ENCODE measurements around the gene PELI2.
A peak's percentile ranks its signal among the peaks of the same experiment; 100 is the strongest.

PELI2 gene

DNA sequence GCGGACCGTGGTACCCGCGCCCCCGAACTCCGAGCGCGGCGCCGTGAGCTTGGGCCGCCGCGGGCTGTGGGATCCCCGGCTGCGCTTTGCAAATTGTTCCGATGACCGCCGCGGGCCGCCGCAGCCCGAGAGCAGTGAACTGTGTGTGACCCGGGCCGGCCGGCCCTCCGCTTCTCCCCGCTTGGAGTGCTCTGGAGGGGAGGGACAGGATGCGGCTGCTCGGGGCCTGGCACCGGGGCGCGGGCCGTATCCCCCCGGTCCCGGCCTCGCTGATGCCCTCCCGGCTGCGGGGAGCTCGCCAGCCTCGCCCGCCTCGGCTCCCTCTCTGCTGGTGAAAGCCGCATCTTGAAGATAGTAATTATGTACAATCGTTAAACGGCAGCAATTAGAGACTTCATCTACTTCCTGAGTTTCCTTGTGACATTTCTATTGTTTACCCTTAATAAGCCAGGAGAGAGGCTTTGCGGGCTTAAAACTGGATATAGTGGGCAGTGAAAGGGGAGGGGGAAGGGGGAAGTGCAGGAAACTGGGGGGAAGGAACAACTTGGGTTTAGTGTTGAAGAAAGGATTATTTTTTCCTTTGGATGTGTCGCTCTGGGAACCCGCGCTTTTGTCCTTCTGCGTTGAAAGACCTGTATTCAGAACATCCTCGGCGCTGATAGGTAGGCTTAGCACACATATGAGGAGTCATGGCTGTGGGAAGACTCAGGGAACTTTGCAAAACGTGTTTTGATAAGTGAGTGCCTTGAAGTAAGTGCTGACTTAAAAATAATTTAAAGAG, 1.2 kb downstream of the PELI2 start (continued):
- TF ChIP-seq SP2 (tag by site-specific recombination; IDR thresholded peaks at IDR 0.05) (peak; percentile 15; the same call in 1 of the 2 replicates), SP7 (tag by site-specific recombination; IDR thresholded peaks at IDR 0.05) (peak; percentile 77)

DNA sequence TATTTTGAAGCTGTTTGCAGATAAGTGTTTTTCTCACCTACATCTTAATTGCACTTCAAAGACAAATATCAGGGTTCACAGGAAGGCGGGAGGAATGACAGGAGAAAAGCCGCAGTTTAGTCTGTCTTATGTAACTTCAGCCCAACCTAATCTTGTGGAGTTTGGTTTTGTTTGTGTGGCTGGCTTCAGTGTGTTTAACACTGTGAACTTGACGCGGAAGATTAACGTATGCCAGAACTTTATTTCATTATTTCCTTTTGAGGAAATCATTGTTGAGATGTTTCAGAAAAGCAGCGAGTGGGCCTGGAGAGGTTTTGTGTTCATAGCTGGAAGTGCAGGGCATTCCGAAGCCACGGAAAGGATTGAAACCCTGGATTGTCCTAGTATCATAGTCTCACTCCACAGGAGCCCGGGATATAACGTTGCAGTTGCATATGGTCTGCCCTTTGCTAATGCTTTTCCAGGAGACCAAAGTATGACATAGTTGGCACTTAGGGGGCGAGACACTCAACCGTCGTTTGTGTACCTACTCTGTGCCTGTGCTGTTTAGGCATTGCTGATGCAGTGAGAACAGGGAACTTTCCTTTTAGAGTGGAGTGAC, 2.0 kb downstream of the PELI2 start:
- CTCF ChIA-PET = interaction anchor here (0.5 to 1.0 kb wide), 3 partner anchors 14 to 219 kb away, joined by 3 read pairs; no protein-coding TSS in a partner anchor
- no peaks in the 10 kb centered on the region for H3K36me3 ChIP-seq (ENCODE audit: control insufficient read depth in 2 of 2, insufficient read depth in 1 of 2, low read length in 2 of 2)
- peaks cover 29% of the 10 kb centered on the region for H3K4me1 ChIP-seq (ENCODE audit: control insufficient read depth, insufficient read depth, low read length)
- TF ChIP-seq PRDM1 (tag by site-specific recombination; IDR thresholded peaks at IDR 0.05) (0 out of 2 replicates have a peak, but pooled peaks have one; percentile 40), ZNF600 (tag by site-specific recombination; IDR thresholded peaks at IDR 0.05) (peak; percentile 81), ZNF391 (tag by site-specific recombination; IDR thresholded peaks at IDR 0.05; ENCODE audit: borderline replicate concordance, low read depth) (no peak), ZBTB21 (tag by site-specific recombination; IDR thresholded peaks at IDR 0.05) (peak; percentile 33; the same call in 1 of the 2 replicates), ZBTB20 (tag by site-specific recombination; IDR thresholded peaks at IDR 0.05) (peak; percentile 50; the same call in 1 of the 2 replicates), ZIC2 (tag by site-specific recombination; IDR thresholded peaks at IDR 0.05) (0 out of 2 replicates have a peak, but pooled peaks have one; percentile 12), TRIM28 (IDR thresholded peaks at IDR 0.05; ENCODE audit: borderline replicate concordance, low read length) (0 out of 2 replicates have a peak, but pooled peaks have one; percentile 10), OSR2 (tag by site-specific recombination; IDR thresholded peaks at IDR 0.05) (no peak), ZNF629 (tag by site-specific recombination; IDR thresholded peaks at IDR 0.05) (peak; percentile 65), ZBTB17 (tag by site-specific recombination; IDR thresholded peaks at IDR 0.05) (0 out of 2 replicates have a peak, but pooled peaks have one; percentile 12), GLI2 (tag by site-specific recombination; IDR thresholded peaks at IDR 0.05; ENCODE audit: borderline replicate concordance, low read depth) (no peak), ZNF335 (tag by site-specific recombination; conservative IDR thresholded peaks at IDR 0.05) (0 out of 2 replicates have a peak, but pooled peaks have one; percentile 20)
- TF ChIP-seq, protein P1, sequence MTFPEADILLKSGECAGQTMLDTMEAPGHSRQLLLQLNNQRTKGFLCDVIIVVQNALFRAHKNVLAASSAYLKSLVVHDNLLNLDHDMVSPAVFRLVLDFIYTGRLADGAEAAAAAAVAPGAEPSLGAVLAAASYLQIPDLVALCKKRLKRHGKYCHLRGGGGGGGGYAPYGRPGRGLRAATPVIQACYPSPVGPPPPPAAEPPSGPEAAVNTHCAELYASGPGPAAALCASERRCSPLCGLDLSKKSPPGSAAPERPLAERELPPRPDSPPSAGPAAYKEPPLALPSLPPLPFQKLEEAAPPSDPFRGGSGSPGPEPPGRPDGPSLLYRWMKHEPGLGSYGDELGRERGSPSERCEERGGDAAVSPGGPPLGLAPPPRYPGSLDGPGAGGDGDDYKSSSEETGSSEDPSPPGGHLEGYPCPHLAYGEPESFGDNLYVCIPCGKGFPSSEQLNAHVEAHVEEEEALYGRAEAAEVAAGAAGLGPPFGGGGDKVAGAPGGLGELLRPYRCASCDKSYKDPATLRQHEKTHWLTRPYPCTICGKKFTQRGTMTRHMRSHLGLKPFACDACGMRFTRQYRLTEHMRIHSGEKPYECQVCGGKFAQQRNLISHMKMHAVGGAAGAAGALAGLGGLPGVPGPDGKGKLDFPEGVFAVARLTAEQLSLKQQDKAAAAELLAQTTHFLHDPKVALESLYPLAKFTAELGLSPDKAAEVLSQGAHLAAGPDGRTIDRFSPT (tag by site-specific recombination; IDR thresholded peaks at IDR 0.05) = no peak
- TF ChIP-seq, protein P2, sequence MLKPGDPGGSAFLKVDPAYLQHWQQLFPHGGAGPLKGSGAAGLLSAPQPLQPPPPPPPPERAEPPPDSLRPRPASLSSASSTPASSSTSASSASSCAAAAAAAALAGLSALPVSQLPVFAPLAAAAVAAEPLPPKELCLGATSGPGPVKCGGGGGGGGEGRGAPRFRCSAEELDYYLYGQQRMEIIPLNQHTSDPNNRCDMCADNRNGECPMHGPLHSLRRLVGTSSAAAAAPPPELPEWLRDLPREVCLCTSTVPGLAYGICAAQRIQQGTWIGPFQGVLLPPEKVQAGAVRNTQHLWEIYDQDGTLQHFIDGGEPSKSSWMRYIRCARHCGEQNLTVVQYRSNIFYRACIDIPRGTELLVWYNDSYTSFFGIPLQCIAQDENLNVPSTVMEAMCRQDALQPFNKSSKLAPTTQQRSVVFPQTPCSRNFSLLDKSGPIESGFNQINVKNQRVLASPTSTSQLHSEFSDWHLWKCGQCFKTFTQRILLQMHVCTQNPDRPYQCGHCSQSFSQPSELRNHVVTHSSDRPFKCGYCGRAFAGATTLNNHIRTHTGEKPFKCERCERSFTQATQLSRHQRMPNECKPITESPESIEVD (tag by site-specific recombination; IDR thresholded peaks at IDR 0.05) = peak; percentile 41; the same call in 1 of the 2 replicates
- TF ChIP-seq, protein P3, sequence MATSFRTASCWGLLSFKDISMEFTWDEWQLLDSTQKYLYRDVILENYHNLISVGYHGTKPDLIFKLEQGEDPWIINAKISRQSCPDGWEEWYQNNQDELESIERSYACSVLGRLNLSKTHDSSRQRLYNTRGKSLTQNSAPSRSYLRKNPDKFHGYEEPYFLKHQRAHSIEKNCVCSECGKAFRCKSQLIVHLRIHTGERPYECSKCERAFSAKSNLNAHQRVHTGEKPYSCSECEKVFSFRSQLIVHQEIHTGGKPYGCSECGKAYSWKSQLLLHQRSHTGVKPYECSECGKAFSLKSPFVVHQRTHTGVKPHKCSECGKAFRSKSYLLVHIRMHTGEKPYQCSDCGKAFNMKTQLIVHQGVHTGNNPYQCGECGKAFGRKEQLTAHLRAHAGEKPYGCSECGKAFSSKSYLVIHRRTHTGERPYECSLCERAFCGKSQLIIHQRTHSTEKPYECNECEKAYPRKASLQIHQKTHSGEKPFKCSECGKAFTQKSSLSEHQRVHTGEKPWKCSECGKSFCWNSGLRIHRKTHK (tag by site-specific recombination; IDR thresholded peaks at IDR 0.05) = no peak
- TF ChIP-seq, protein P4, sequence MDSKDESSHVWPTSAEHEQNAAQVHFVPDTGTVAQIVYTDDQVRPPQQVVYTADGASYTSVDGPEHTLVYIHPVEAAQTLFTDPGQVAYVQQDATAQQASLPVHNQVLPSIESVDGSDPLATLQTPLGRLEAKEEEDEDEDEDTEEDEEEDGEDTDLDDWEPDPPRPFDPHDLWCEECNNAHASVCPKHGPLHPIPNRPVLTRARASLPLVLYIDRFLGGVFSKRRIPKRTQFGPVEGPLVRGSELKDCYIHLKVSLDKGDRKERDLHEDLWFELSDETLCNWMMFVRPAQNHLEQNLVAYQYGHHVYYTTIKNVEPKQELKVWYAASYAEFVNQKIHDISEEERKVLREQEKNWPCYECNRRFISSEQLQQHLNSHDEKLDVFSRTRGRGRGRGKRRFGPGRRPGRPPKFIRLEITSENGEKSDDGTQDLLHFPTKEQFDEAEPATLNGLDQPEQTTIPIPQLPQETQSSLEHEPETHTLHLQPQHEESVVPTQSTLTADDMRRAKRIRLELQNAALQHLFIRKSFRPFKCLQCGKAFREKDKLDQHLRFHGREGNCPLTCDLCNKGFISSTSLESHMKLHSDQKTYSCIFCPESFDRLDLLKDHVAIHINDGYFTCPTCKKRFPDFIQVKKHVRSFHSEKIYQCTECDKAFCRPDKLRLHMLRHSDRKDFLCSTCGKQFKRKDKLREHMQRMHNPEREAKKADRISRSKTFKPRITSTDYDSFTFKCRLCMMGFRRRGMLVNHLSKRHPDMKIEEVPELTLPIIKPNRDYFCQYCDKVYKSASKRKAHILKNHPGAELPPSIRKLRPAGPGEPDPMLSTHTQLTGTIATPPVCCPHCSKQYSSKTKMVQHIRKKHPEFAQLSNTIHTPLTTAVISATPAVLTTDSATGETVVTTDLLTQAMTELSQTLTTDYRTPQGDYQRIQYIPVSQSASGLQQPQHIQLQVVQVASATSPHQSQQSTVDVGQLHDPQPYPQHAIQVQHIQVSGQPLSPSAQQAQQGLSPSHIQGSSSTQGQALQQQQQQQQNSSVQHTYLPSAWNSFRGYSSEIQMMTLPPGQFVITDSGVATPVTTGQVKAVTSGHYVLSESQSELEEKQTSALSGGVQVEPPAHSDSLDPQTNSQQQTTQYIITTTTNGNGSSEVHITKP (tag by site-specific recombination; IDR thresholded peaks at IDR 0.05) = peak; percentile 34
- TF ChIP-seq, protein P5, sequence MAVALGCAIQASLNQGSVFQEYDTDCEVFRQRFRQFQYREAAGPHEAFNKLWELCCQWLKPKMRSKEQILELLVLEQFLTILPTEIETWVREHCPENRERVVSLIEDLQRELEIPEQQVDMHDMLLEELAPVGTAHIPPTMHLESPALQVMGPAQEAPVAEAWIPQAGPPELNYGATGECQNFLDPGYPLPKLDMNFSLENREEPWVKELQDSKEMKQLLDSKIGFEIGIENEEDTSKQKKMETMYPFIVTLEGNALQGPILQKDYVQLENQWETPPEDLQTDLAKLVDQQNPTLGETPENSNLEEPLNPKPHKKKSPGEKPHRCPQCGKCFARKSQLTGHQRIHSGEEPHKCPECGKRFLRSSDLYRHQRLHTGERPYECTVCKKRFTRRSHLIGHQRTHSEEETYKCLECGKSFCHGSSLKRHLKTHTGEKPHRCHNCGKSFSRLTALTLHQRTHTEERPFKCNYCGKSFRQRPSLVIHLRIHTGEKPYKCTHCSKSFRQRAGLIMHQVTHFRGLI (tag by site-specific recombination; IDR thresholded peaks at IDR 0.05) = peak; percentile 78; the same call in 1 of the 2 replicates
- H3K27ac ChIP-seq (ENCODE audit: extremely low read depth, low read depth, low read length) = peak overlapping the region; percentile 95
- H3K4me3 ChIP-seq (ENCODE audit: low read depth, low read length) = peak overlapping the region; percentile 73
- H3K9me3 ChIP-seq (ENCODE audit: control insufficient read depth, insufficient read depth, low read depth, low read length) = no peaks in the 10 kb centered on the region
- POLR2A ChIA-PET = no interaction called here
